ENCODE data around the gene MUCL1.

MUCL1 gene

DNA sequence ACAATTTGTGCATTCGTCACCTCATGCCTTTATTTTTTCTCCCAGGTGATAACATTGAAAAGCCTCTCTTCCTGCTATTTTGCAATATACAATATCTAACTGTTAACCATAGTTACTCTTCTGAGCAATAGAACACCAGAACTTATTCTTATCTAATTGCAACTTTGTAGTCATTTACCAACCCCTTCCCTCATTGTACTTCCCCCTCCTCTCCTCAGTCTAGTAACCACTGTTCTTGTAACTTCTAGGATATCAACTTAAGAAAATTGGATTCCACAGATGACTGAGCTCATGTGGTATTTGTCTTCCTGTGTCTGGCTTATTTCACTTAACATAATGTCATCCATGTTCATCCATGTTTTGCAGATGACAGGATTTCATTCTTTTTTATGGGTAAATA, 7.6 kb downstream of the MUCL1 start:
- TF ChIP-seq SP2 (tag by site-specific recombination; IDR thresholded peaks at IDR 0.05) (no peak), ZNF112 (tag by site-specific recombination; IDR thresholded peaks at IDR 0.05) (no peak), TSHZ1 (tag by site-specific recombination; IDR thresholded peaks at IDR 0.05; ENCODE audit: borderline replicate concordance) (no peak), ZFP41 (tag by site-specific recombination; IDR thresholded peaks at IDR 0.05; ENCODE audit: borderline replicate concordance) (no peak), ZNF621 (tag by site-specific recombination; IDR thresholded peaks at IDR 0.05) (no peak)
- TF ChIP-seq, protein P1, sequence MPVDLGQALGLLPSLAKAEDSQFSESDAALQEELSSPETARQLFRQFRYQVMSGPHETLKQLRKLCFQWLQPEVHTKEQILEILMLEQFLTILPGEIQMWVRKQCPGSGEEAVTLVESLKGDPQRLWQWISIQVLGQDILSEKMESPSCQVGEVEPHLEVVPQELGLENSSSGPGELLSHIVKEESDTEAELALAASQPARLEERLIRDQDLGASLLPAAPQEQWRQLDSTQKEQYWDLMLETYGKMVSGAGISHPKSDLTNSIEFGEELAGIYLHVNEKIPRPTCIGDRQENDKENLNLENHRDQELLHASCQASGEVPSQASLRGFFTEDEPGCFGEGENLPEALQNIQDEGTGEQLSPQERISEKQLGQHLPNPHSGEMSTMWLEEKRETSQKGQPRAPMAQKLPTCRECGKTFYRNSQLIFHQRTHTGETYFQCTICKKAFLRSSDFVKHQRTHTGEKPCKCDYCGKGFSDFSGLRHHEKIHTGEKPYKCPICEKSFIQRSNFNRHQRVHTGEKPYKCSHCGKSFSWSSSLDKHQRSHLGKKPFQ (tag by site-specific recombination; IDR thresholded peaks at IDR 0.05): no peak
- no peaks in the 10 kb centered on the region for H3K4me1 ChIP-seq (ENCODE audit: control insufficient read depth, insufficient read depth, low read length)
- H3K36me3 ChIP-seq (ENCODE audit: control insufficient read depth in 2 of 2, insufficient read depth in 1 of 2, low read length in 2 of 2): no peaks in the 10 kb centered on the region
- POLR2A ChIA-PET: no interaction called here
- no peaks in the 10 kb centered on the region for H3K9me3 ChIP-seq (ENCODE audit: control insufficient read depth, insufficient read depth, low read depth, low read length)
- CTCF ChIA-PET: no interaction called here
- H3K4me3 ChIP-seq (ENCODE audit: low read depth, low read length): no peak overlapping the region
- H3K27ac ChIP-seq (ENCODE audit: extremely low read depth, low read depth, low read length): no peak overlapping the region

DNA sequence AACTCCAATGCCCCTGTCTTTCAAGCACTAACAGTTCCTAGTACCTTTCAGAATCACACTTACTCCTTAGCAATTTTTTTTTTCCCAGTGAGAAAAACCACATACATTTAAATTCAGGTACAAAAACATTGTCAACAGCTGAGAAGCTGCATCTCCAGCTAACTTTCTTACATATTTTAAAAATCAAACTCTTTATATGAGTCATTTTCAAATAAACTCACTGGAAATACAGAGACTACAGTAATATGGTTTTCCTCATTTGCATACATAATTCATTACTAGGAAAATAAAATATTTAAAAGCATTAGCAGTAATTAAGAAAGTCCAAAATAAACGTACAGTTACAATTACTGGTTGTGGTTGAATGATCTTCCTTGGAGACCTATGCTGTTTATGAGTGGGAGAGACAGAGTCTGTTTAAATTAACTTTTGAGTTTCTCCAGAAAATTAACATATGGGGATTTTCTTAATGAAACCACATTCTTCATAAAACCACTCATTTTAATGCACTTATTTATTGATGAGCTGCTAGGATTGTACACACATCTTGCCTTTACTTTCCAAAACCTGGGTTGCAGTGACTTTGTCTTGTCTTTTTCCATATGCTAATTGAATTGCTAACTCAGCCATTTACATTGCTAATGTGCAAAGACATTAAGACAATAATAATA, 9.8 kb downstream of the MUCL1 start:
- Histone ChIP-seq H3K9me3 (ENCODE audit: control insufficient read depth, insufficient read depth, low read depth, low read length) (no peaks in the 10 kb centered on the region), H3K27ac (ENCODE audit: extremely low read depth, low read depth, low read length) (no peak overlapping the region), H3K36me3 (ENCODE audit: control insufficient read depth in 2 of 2, insufficient read depth in 1 of 2, low read length in 2 of 2) (no peaks in the 10 kb centered on the region), H3K4me1 (ENCODE audit: control insufficient read depth, insufficient read depth, low read length) (no peaks in the 10 kb centered on the region), H3K4me3 (ENCODE audit: low read depth, low read length) (no peak overlapping the region)
- TF ChIP-seq ZNF664 (tag by site-specific recombination; IDR thresholded peaks at IDR 0.05) (no peak), ZNF354C (tag by site-specific recombination; IDR thresholded peaks at IDR 0.05; ENCODE audit: borderline replicate concordance, low read depth) (no peak), ZNF792 (tag by site-specific recombination; IDR thresholded peaks at IDR 0.05) (no peak), ZNF558 (tag by site-specific recombination; IDR thresholded peaks at IDR 0.05) (no peak), ZNF155 (tag by site-specific recombination; IDR thresholded peaks at IDR 0.05) (no peak), ZNF211 (tag by site-specific recombination; IDR thresholded peaks at IDR 0.05; ENCODE audit: low read depth) (no peak), ZFP37 (tag by site-specific recombination; IDR thresholded peaks at IDR 0.05) (no peak), ZBTB8A (tag by site-specific recombination; IDR thresholded peaks at IDR 0.05) (no peak), ZNF658 (tag by site-specific recombination; IDR thresholded peaks at IDR 0.05) (no peak), ZNF341 (tag by site-specific recombination; IDR thresholded peaks at IDR 0.05; ENCODE audit: low read depth) (no peak), ZNF37A (tag by site-specific recombination; IDR thresholded peaks at IDR 0.05) (no peak), ZNF138 (tag by site-specific recombination; IDR thresholded peaks at IDR 0.05; ENCODE audit: borderline replicate concordance) (no peak), BCL6B (tag by site-specific recombination; IDR thresholded peaks at IDR 0.05) (no peak), ZNF837 (tag by site-specific recombination; IDR thresholded peaks at IDR 0.05) (no peak)
- POLR2A ChIA-PET: no interaction called here
- CTCF ChIA-PET: interaction anchor here (0.6 to 1.3 kb wide), 2 partner anchors 94 to 707 kb away, joined by 3 to 5 read pairs; no protein-coding TSS in a partner anchor
